Activated T-helper 9 cell treated with anti-CD3 and anti-CD28 coated beads, Interleukin-2, amount 50 U/mL, for 16 hours (primary cell): ENCODE measurements around the gene PGAP6.
"Not testable (repeated sequence)": the region's sequence is repeated elsewhere in the genome, so short reads cannot be mapped to it uniquely, and the experiment has no call there.

Source experiments
- DNase-seq: peaks from one replicate; pipeline ENCODE4 v3.0.0-alpha.2; 2020; ENCODE audit warnings: low read depth

The PGAP6 gene

GRCh38 chr16:367333-367903 lies 14.4 kb downstream of the PGAP6 start:
- DNase-seq = no peak

GRCh38 chr16:366476-366875 lies 15.3 kb downstream of the PGAP6 start:
- no peak for DNase-seq

- no peak for DNase-seq
Measured at GRCh38 chr16:364595-365491, 16.9 kb downstream of the PGAP6 start.

GRCh38 chr16:363766-364490 lies 17.9 kb downstream of the PGAP6 start:
- DNase-seq = no peak

- no peak for DNase-seq
Measured at GRCh38 chr16:363110-363765, 18.5 kb downstream of the PGAP6 start.

GRCh38 chr16:362702-362999 lies 19.1 kb downstream of the PGAP6 start:
- DNase-seq = not testable (repeated sequence)

GRCh38 chr16:361872-362701 lies 19.7 kb downstream of the PGAP6 start:
- DNase-seq = peak; percentile 57

GRCh38 chr16:361341-361871 lies 20.4 kb downstream of the PGAP6 start:
- no peak for DNase-seq

GRCh38 chr16:360698-361336 lies 21.0 kb downstream of the PGAP6 start:
- no peak for DNase-seq

GRCh38 chr16:359871-360697 lies 21.7 kb downstream of the PGAP6 start:
- no peak for DNase-seq

- no peak for DNase-seq
Measured at GRCh38 chr16:359067-359763, 22.6 kb downstream of the PGAP6 start.

- DNase-seq = no peak
Measured at GRCh38 chr16:356741-357140, 25.0 kb downstream of the PGAP6 start.

- no peak for DNase-seq
Measured at GRCh38 chr16:354971-355461, 26.8 kb downstream of the PGAP6 start.

GRCh38 chr16:354291-354881 lies 27.4 kb downstream of the PGAP6 start:
- DNase-seq = no peak

- DNase-seq = no peak
Measured at GRCh38 chr16:353404-354290, 28.1 kb downstream of the PGAP6 start.

- peak; percentile 100 for DNase-seq
Measured at GRCh38 chr16:352547-353403, 29.0 kb downstream of the PGAP6 start, which contains the start of gene AXIN1. Gene AXIN1 (minus strand): TSS chr16:352723. CDS start chr16:347025, 5,698 bp downstream.
